IPS-18c (cell line): Measurements from ENCODE around the gene ZNF488.

ENCODE experiments used
- H3K4me3 ChIP-seq: 2 replicates; pipeline ENCODE4 v1.7.0; 2013; ENCODE audit warnings: low read depth, mild to moderate bottlenecking, low read length, moderate library complexity; ENCODE audit not compliant: insufficient read depth
- H3K9me3 ChIP-seq: one replicate; pipeline ENCODE4 v1.6.1; 2013; ENCODE audit warnings: mild to moderate bottlenecking, low read length, moderate library complexity; ENCODE audit not compliant: control insufficient read depth, insufficient read depth

Gene ZNF488

DNA sequence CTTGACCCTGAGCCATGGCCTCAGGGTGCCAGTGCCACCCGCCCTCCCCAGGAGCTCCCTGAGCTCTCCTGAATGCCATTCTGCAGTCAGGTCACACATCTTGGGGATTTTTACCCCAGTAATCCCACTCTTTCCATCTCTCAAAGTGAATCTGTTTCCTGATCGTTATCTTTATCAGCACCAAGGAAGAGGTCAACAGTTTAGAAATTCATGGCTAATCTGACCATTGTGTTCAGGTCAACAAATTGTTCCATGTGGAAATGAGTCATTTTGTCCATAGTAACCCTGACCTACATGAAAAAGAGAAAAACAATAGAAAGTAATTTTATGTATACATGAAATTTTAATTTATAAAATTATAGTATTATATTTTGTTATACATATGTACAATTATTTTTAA, 28.8 kb upstream of the ZNF488 start:
- Histone ChIP-seq H3K4me3 (no peak overlapping the region), H3K9me3 (no peaks in the 10 kb centered on the region)

DNA sequence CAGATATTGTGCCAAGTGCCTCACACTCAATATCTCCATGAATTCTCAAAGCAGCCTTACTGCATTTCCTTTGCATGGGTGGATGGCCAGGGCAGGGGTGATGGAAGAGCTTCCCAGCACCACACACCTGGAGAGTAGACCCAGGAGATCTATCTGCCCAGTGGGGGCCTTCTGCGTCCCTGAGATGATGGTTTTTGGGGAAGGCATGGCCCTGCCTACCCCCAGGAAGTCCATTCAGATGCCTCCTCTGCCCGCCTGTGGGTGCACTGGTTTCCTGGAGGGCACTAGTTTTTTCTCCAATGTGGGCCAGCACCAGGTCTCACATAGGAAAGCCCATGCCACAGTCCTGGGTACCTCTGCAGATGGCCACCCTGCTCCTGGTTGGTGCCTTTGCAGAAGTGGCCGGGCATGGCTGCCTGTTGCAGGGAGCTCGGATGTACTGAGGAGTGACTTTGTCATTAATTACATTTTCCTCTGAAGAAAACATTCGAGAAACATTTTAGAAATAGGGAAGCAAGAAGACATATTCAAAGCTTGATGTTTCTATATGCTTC, 28.2 kb upstream of the ZNF488 start:
- no peak overlapping the region for H3K4me3 ChIP-seq
- H3K9me3 ChIP-seq, result no peaks in the 10 kb centered on the region

DNA sequence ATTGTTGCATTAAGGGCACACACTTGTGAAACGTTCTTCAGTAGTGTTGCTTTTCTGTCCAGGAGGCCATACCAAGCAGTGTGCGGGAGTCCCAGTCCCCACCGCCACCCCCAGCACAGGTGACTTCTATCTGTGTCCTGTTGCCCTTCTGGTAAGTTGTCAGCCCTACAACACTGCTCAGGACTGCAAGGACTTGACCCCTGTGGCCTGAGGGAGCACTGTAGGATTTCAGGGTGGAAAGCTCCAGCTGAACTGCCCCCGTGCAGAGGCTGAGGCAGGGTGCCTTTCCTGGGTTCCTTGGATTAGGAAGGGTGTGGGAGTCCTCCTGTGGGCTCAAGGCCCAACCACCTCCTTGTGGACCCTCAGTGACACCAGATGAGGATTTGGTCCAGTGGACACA, 26.8 kb upstream of the ZNF488 start:
- no peak overlapping the region for H3K4me3 ChIP-seq
- H3K9me3 ChIP-seq, result no peaks in the 10 kb centered on the region

DNA sequence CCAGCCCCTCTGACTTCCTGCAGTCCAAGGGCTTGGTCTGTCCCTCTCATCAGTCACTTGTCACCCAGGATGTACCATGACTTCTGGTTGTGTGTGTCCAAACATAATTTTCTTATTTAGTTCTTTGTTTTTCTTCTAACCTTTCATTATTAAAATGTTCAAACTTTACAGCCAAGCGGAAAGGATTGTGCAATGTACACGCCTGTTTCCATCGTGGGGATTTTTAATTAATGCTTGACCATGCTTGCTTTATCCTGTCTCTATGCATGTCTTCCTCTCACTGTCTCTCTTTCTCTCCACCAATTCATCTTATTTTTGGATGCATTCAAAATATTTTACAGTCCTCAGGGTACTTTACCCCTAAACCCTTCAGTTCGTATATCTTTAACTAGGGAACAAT, 26.2 kb upstream of the ZNF488 start:
- Histone ChIP-seq H3K4me3 (no peak overlapping the region), H3K9me3 (no peaks in the 10 kb centered on the region)

DNA sequence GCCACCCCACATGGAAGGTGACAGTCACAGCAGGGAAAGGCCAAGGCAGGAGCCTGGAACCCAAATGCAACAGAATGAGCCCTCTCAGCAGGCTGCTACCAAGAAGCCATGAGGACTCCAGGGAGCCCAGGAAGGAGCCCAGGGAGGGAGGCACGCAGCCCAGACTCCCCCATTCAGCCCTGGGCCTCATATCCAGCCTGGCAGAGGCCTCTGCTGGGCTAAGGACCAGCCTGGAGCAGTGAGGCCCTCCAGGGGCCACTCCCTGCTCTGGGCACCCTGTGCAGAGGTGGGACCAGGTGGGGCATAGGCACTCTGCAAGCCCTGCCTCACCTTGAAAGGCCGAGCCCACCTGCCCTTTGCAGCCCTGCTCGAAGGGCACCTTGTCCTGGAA, 25.8 kb upstream of the ZNF488 start:
- Histone ChIP-seq H3K4me3 (no peak overlapping the region), H3K9me3 (no peaks in the 10 kb centered on the region)

DNA sequence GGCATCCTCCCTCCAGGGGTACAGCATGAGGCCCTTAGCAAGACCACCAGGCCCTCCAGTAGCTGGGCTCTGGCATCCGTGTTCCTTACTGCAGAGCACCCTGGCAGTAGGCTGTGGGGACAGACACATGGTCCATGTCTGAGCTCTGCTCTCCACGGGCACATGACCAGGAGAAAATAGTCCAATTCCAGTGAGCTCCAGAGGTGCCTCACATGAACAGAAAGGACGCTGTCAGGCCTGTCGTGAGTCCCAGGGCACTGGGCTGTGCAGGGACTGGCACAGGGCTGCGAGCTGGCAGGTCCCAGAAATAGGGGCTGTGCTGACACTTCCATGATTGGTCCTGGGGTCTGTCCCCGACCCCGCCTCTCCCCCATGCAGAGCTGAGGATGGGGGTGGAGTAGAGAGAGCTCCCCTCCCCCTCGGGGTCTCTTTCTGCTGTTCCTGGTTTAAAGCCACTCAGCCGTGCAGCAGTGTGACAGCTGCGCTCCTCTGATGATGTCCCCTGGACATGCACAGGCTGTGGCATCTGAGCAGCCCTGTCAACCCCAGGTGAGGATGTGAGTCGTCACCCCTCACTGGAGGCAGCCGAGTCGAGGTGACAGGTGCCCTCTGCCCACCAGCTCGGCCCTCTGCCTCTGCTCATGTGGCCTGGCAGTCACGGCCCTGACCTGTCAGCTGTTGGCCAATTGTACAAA, 25.2 kb upstream of the ZNF488 start:
- H3K9me3 ChIP-seq, result no peaks in the 10 kb centered on the region
- H3K4me3 ChIP-seq, result no peak overlapping the region

DNA sequence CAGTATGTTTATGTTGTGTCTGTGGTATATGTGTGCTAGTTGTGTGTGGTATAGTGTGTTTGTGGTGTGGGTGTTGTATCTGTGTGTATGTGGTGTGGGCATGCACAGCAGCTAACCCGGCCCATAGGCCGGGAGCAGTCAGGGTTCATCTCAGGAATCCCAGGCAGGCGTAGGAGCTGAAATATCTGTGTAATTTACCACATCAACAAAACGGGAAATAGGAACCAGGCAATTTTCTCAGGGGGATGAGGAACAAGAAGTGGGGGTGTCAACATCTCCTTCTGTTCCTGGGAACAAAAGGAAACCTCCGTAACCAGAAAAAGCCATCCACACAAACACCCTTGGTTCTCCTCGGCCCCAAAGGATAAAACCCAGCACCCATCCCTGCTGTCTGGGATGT, 24.5 kb upstream of the ZNF488 start:
- H3K4me3 ChIP-seq, result no peak overlapping the region
- H3K9me3 ChIP-seq, result no peaks in the 10 kb centered on the region

DNA sequence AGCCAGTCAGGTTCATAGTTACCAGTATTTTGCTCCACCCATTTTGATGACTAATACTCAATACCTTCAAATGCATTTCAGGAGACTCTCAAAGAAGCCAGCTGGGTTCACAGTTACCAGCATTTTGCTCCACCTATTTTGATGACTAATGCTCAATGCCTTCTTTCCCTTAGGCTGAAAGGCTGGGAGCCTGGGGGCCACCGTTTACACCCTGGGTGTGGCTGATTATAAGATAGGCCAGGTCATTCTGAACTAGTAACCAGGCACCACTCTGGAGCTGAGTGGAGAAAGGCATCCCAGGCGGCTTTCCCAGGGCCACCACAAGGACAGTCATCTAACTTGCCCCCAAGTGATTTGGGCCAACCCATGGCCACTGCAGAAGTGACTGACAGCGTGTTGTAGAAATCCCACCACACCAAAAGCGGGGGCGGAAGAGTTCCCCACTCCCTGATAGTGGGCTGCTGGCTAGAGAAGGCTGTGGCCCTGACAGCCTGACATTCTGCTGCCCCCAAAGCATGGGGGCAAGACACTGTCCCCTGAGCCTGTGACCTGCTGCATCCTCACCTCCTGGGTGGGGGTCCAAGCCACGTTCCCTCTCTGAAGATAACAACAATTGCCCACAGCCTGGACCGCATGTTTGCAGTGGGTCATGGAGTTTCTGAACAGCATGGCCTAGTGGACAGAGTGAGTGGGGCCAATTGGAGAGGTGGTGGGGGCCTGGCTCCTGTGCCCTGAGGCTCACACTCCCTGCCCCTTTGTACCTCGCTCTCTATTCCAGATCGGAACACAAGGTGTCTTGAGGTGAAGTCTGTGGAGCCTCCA, 23.0 kb upstream of the ZNF488 start:
- H3K4me3 ChIP-seq, result no peak overlapping the region
- H3K9me3 ChIP-seq, result no peaks in the 10 kb centered on the region

DNA sequence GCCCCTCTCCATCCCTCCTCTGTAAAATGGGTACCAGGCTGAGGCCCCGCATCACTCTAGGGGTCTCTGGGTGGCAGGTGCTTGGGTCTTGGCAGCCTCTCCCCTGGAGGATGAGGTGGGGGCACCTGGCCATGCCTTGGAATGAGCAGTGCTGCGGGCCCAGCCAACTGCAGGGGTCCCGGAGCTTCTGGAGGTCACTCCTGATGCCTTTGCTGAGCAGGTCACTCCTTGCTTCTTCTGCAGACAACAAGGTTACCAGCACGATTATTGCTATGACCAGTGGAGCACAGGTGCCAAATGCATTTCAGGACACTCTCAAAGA, 22.4 kb upstream of the ZNF488 start:
- no peak overlapping the region for H3K4me3 ChIP-seq

DNA sequence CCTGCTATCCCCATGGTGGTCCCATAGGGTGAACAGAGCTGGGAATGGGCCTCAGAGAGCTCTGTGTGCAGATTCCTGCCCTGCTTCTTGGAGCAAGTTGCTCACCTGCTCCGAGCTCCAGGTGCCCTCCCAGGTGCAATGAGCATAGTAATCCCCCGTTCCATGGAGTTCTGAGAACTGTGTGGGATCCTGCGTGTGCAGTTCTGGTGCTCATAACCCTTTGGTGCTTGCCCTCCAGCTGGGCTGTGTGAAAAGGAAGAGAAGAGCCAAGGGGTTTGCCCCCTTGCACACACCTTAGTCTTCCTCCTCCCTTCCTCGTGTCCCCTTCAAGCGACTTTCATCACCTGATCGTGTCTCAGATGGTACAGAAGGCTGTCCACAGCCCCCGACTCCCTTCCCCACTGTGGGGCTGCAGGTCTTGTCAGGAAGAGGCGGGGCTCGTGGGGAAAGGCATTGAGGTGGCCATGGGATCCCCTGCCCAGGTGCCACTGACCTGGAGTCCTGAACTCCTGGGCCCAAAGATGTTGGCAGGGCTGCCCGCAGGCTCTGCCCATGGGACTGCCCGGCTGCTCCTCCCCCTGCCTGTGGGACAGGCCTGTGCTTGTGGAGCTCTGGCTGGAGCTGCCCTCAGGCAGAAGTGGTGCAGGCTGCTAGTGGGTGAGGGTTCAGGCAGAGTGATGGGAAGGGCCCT, 21.9 kb upstream of the ZNF488 start:
- H3K4me3 ChIP-seq, result no peak overlapping the region

More for the DNA sequence above, 22.4 kb upstream of the ZNF488 start:
- no peaks in the 10 kb centered on the region for H3K9me3 ChIP-seq

DNA sequence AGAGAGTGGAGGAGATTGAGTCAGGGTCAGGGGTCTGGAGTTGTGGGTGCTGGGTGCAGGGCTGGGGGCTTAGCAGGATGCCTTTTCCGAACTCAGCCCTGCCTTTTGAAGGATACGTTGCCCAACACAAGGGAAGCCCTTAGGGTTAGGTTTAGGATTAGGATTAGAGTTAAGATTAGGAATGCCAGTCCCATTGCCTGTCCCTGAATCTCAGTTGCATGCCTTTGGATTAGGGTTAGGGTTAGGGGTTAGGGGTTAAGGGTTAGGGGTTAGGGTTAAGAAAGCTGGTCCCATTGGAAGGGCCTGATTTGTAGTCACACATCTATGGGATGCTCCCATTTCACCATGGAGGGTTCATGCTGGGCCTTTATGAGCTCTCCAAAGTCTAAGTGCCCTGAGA, 20.8 kb upstream of the ZNF488 start:
- Histone ChIP-seq H3K4me3 (no peak overlapping the region), H3K9me3 (no peaks in the 10 kb centered on the region)

More for the DNA sequence above, 21.9 kb upstream of the ZNF488 start:
- H3K9me3 ChIP-seq, result no peaks in the 10 kb centered on the region

DNA sequence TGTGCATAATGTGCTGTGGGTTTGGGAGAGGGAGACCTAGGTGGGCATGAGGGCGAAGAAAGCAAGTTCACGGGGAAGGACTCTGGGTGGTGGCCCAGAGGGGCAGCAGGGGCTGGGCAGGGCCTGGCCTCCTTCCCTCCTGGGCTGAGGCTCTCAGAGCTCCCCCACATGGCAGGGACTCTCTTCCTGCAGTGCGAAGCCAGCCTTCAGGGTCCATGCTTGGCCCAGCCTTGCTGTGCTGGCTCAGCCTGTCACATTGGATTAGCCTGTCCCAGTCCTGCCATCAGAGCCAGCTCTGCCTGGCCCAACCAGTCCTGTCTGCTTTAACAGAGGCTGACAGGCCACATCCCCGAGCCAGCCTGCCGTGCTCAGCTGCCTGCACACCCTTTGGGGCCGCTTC, 20.4 kb upstream of the ZNF488 start:
- no peak overlapping the region for H3K4me3 ChIP-seq
- no peaks in the 10 kb centered on the region for H3K9me3 ChIP-seq

DNA sequence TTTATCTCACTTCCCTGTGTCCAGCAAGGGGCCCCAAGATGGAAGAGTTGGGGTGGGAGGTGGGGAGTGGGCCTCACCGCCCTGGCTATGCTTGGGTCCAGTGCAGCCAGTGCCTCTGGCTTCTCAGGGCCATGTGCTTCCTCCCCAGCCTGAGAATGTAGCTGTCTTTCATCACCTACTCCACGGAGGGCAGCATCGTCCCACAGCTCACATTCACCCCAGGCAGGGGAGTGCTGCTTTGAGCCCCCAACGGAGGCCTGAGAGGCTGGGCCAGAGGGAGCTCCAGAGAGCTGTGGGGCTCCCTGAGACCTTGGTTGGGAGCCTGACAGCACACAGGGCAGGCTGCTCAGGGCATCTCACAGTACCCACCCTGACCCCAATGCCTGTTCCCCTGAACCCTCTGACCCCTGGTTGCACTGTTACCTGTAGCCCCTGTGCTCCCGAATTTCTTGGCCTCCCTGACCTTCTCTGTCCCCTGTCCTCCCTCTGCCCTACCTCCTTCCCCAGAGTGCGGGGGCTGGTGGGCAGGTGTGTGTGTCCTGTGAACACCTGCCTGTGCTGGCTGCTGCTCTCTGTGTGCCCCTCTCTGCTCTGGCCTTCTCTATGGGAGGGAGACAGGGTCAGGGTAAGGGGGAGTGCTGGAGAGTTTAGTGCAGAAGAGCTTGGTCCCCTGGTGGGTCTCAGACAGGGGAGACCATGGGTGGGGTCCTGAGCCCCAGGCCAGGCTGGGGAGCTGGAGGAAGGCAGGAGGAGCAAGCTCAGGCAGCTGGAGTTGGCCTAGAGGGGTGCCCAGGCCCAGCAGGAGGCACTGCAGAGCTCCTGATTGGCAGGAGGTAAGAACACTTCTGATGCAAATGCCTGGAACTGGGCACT, 19.6 kb upstream of the ZNF488 start:
- Histone ChIP-seq H3K4me3 (no peak overlapping the region; the same call in 1 of the 2 replicates), H3K9me3 (no peaks in the 10 kb centered on the region)

DNA sequence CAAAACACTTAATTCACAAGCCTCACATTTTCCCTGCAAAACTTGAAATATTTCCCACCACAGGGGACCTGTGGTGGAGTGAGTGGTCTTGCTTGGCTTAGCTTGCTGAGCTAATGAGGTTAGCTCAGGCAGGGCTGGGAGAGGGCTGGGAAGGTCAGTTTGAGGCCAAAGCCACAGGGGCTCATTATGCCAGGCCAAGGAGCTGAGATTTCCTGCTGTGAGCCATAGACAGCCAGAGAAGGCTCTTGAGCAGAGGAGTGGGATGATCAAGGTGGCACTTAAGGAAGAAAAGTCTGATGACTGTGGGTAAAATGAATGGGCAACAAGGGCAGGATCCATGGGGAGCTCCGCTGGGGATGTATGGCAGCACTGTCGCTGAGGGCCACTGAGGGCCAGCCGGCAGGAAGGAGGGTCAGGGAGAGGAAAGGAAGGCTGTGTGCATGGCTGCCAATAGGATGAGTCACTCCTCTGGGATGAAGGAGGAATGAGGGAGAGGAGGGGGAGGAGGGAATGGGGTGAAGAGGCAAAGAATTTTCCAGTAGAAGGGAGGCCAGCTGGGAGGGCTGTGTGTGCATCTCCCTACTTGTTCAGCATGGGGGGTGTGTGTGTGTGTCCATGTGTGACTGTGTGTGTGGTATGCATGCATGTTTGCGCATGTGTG, 18.7 kb upstream of the ZNF488 start:
- Histone ChIP-seq H3K4me3 (no peak overlapping the region), H3K9me3 (no peaks in the 10 kb centered on the region)

DNA sequence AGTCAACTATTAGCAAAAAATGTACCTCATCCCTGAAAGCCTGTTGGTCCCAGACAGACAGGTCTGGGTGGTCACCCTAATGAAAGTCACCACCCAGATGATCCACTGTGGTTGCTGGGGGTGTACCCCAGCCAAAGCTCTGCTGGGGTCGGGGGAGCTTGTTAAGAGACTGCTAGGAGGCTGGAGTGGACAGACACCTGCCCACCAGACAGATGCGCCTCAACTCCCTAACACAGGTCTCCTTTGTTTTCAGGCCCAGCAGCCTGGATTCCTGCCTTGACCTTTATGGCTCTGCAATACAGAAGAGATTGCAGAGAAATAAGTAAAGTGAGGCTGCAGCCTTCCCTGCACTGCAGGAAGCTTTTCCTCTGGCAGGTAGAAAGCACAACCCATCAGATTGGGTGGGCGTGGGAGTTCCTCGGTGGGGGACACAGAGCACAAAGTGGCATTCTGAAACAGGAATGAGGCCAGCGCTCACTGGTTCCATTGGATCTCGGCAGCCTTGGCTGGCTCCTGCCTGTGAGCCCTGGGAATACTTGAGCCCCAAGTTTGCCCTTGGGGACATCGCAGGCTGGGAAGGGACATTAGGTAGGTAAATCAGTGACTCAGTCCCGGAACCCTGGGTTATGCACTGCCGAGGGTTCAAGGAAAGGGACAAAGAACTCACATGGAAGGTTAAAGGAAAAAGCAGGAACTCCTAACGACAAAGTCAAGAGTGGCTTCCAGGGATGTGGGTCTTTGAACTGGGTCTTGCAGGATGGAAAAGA, 18.0 kb upstream of the ZNF488 start:
- Histone ChIP-seq H3K4me3 (no peak overlapping the region), H3K9me3 (no peaks in the 10 kb centered on the region)

DNA sequence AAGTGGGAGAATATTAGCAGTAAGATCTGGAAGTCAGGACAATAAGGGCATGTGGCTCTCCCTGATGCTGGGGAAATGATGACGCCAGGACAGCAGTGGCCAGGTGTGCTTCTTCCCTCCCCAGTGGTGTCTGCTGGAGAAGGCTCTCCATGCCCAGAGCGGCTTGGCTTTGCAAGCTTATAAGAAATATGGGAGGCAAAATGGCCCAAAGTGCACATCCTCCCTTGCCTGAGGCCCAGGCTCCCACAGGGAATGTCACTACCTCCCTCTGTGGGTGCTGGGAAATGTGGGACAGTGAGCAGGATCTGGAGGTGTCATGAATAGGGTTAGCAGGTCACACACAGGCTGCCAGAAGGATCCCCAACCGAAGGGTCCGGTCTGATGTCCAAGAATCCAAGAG, 17.1 kb upstream of the ZNF488 start:
- Histone ChIP-seq H3K9me3 (no peaks in the 10 kb centered on the region), H3K4me3 (no peak overlapping the region)
